Liver (tissue), 9 donors: ENCODE measurements around the gene OR51E1. TPM values are rescaled to one million over a fixed set of nuclear protein-coding genes. Genes with fewer than 3 reads are reported as not detected.

ENCODE experiments used
- DNase-seq: peaks from one replicate; pipeline ENCODE4 v3.0.0-alpha.2; 2017; ENCODE audit warnings: low spot score
- H3K27ac ChIP-seq, 2 donors: one replicate each; pipeline ENCODE4 v1.7.0; 2013; ENCODE audit warnings: inconsistent platforms in 2 of 2, low read length in 2 of 2, control low read depth in 1 of 2, low read depth in 1 of 2, mild to moderate bottlenecking in 1 of 2
- H3K27me3 ChIP-seq, 4 donors: one replicate each; pipeline versions ENCODE4 v1.6.1 to v1.7.0; 2013; ENCODE audit warnings: low read length in 3 of 4, inconsistent platforms in 1 of 4, mild to moderate bottlenecking in 1 of 4, moderate library complexity in 1 of 4; ENCODE audit not compliant: control insufficient read depth in 4 of 4, insufficient read depth in 4 of 4
- H3K36me3 ChIP-seq, 4 donors: one replicate each; pipeline versions ENCODE4 v1.6.1 to v1.7.0; 2013; ENCODE audit warnings: low read length in 3 of 4, mild to moderate bottlenecking in 3 of 4, low read depth in 1 of 4, moderate library complexity in 1 of 4; ENCODE audit not compliant: control insufficient read depth in 4 of 4, insufficient read depth in 3 of 4
- H3K4me1 ChIP-seq, 4 donors: one replicate each; pipeline versions ENCODE4 v1.6.1 to v1.7.0; 2013; ENCODE audit warnings: low read length in 3 of 4, mild to moderate bottlenecking in 3 of 4, moderate library complexity in 1 of 4; ENCODE audit not compliant: control insufficient read depth in 4 of 4, insufficient read depth in 4 of 4
- H3K4me3 ChIP-seq, 3 donors: one replicate each; pipeline versions ENCODE4 v1.6.1 to v1.7.0; 2013; ENCODE audit warnings: low read length in 3 of 3, control low read depth in 1 of 3, low read depth in 1 of 3, mild to moderate bottlenecking in 1 of 3
- H3K9ac ChIP-seq, 2 donors: one replicate each; pipeline ENCODE4 v1.7.0; 2013; ENCODE audit warnings: low read length in 2 of 2, mild to moderate bottlenecking in 2 of 2, moderate library complexity in 2 of 2, control low read depth in 1 of 2, low read depth in 1 of 2
- H3K9me3 ChIP-seq, 4 donors: one replicate each; pipeline versions ENCODE4 v1.6.1 to v1.7.0; 2013; ENCODE audit warnings: low read length in 3 of 4; ENCODE audit not compliant: control insufficient read depth in 4 of 4
- EGR1 ChIP-seq, 2 donors: IDR thresholded peaks; 2 replicates each; pipeline ENCODE4 v1.6.1; 2016 to 2018; ENCODE audit warnings: antibody characterized with exemption in 2 of 2, low read depth in 2 of 2
- FOXA1 ChIP-seq: IDR thresholded peaks from 2 replicates; pipeline ENCODE4 v1.6.1; 2016; ENCODE audit warnings: antibody characterized with exemption
- GABPA ChIP-seq, 2 donors: IDR thresholded peaks in 1 of 2; conservative IDR thresholded peaks in 1 of 2; 2 replicates each; pipeline ENCODE4 v1.6.1; 2016; ENCODE audit warnings: antibody characterized with exemption in 2 of 2, mild to moderate bottlenecking in 1 of 2, moderate library complexity in 1 of 2
- HNF4A ChIP-seq, 2 donors: conservative IDR thresholded peaks; 2 replicates each; pipeline ENCODE4 v1.6.1; 2016; ENCODE audit warnings: antibody characterized with exemption in 2 of 2, mild to moderate bottlenecking in 2 of 2
- HNF4G ChIP-seq: IDR thresholded peaks from 2 replicates; pipeline ENCODE4 v1.6.1; 2016; ENCODE audit warnings: antibody characterized with exemption
- JUND ChIP-seq, 2 donors: IDR thresholded peaks; 2 replicates each; pipeline ENCODE4 v1.6.1; 2016; ENCODE audit warnings: antibody characterized with exemption in 2 of 2
- NR2F2 ChIP-seq: IDR thresholded peaks from 2 replicates; pipeline ENCODE4 v1.6.1; 2016; ENCODE audit warnings: antibody characterized with exemption
- RAD21 ChIP-seq, 2 donors: IDR thresholded peaks; 2 replicates each; pipeline ENCODE4 v1.6.1; 2016; ENCODE audit warnings: antibody characterized with exemption in 2 of 2, mild to moderate bottlenecking in 2 of 2
- REST ChIP-seq: IDR thresholded peaks from 2 replicates; pipeline ENCODE4 v1.6.1; 2016; ENCODE audit warnings: antibody characterized with exemption, mild to moderate bottlenecking
- SP1 ChIP-seq: IDR thresholded peaks from 2 replicates; pipeline ENCODE4 v1.6.1; 2018; ENCODE audit warnings: antibody characterized with exemption, mild to moderate bottlenecking
- YY1 ChIP-seq: IDR thresholded peaks from 2 replicates; pipeline ENCODE4 v1.6.1; 2016; ENCODE audit warnings: antibody characterized with exemption, mild to moderate bottlenecking
- WGBS: extraction: QIAGEN DNeasy Blood & Tissue Kit; methylation state at CpG from one replicate; pipeline ENCODE4 v1.1.7; 2013; 5-methylcytosine and 5-hydroxymethylcytosine counted together
- polyA plus RNA-seq, 2 donors: library from polyadenylated mRNA; stranded (reverse) in 1 of 2; unstranded in 1 of 2; fragments of 200-250 nt in 1 of 2; fragments of >200 nt in 1 of 2; fragmentation: Nextera tagmentation in 1 of 2; extraction: Ambion mirVana in 1 of 2; gene quantifications; one replicate each; pipeline versions ENCODE4 v1.2.1 to v1.2.3, GENCODE V29; 2013 to 2015
- total RNA-seq, 2 donors: library from RNA; depleted of rRNA; stranded (reverse); fragments of >200 nt; gene quantifications; one replicate each; pipeline ENCODE4 v1.2.3, GENCODE V29; 2014
- TF ChIP-seq, protein P1 (sequence below): IDR thresholded peaks from 2 replicates; pipeline ENCODE4 v1.6.1; 2016; ENCODE audit warnings: antibody characterized with exemption
- TF ChIP-seq, protein P2 (sequence below): IDR thresholded peaks from 2 replicates; pipeline ENCODE4 v1.6.1; 2016; ENCODE audit warnings: antibody characterized with exemption
- TF ChIP-seq, protein P3 (sequence below): fragments of 150-350 bp; IDR thresholded peaks from 2 replicates; pipeline ENCODE4 v1.5.1; 2017; ENCODE audit warnings: improper control_type of control experiment, low read depth, low read length; ENCODE audit not compliant: missing input control
- TF ChIP-seq, protein P4 (sequence below): IDR thresholded peaks from 2 replicates; pipeline ENCODE4 v1.6.1; 2016; ENCODE audit warnings: antibody characterized with exemption
- donor health status: healthy.
- donor health status: healthy.
- donor health status: healthy.
- donor health status: healthy.
- donor health status: healthy.

Gene OR51E1
- total and polyA plus RNA-seq, 4 donors, result 0.05 to 0.08 TPM; not detected in 2

- no peaks in the 10 kb centered on the region for H3K9me3 ChIP-seq
- H3K27ac ChIP-seq, result no peak overlapping the region
- H3K36me3 ChIP-seq, result no peaks in the 10 kb centered on the region
- WGBS, result 57% methylated on average over 2 of the region's 2 CpGs
- TF ChIP-seq REST (no peak), JUND (IDR thresholded peaks at IDR 0.05) (no peak), NR2F2 (no peak), SP1 (no peak)
- TF ChIP-seq, protein P1, sequence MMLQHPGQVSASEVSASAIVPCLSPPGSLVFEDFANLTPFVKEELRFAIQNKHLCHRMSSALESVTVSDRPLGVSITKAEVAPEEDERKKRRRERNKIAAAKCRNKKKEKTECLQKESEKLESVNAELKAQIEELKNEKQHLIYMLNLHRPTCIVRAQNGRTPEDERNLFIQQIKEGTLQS, result no peak
- no peak overlapping the region for H3K4me3 ChIP-seq
- H3K4me1 ChIP-seq, result no peaks in the 10 kb centered on the region
- no peaks in the 10 kb centered on the region for H3K27me3 ChIP-seq
- no peak overlapping the region for H3K9ac ChIP-seq
- no peak for DNase-seq
Observed at GRCh38 chr11:4673781-4674180, 30.0 kb downstream of the OR51E1 start.

DNA sequence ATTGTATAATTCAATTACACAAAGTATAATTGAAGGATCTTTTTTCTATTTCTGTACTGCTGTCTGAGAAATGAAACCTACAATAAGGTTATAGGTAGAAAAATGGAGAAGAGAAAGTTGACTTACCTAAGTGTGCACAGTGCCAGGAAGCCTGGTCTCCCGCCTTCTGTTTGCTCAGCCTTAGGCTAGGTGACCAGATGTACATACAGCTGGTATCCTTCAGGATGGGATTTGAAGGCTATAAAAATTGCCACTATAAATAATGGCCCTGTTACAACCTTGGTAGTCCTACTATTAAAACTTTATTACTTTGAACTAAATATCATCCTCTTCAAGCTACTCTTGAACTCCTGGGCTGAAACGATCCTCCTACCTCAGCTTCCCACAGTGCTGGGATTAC is 34.2 kb downstream of the OR51E1 start:
- 81% methylated on average over 2 of the region's 2 CpGs for WGBS
- TF ChIP-seq FOXA1 (no peak), YY1 (no peak), JUND (IDR thresholded peaks at IDR 0.05) (no peak), NR2F2 (no peak), EGR1 (IDR thresholded peaks at IDR 0.05; ENCODE audit: low read depth in 2 of 2) (no peak)
- TF ChIP-seq, protein P2, sequence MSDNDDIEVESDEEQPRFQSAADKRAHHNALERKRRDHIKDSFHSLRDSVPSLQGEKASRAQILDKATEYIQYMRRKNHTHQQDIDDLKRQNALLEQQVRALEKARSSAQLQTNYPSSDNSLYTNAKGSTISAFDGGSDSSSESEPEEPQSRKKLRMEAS, result no peak
- no peaks in the 10 kb centered on the region for H3K9me3 ChIP-seq
- DNase-seq, result no peak
- no peak overlapping the region for H3K27ac ChIP-seq
- no peaks in the 10 kb centered on the region for H3K4me1 ChIP-seq
- H3K36me3 ChIP-seq, result no peaks in the 10 kb centered on the region
- no peak overlapping the region for H3K4me3 ChIP-seq
- H3K9ac ChIP-seq, result no peak overlapping the region
- H3K27me3 ChIP-seq, result no peaks in the 10 kb centered on the region

- Histone ChIP-seq H3K36me3 (no peaks in the 10 kb centered on the region), H3K9me3 (no peaks in the 10 kb centered on the region), H3K27me3 (no peaks in the 10 kb centered on the region), H3K27ac (no peak overlapping the region), H3K4me3 (no peak overlapping the region), H3K4me1 (no peaks in the 10 kb centered on the region), H3K9ac (no peak overlapping the region)
- 55% methylated on average over 3 of the region's 3 CpGs for WGBS
- no peak for DNase-seq
- TF ChIP-seq NR2F2 (no peak), SP1 (no peak), REST (no peak), YY1 (no peak), RAD21 (IDR thresholded peaks at IDR 0.05) (no peak), GABPA (IDR thresholded peaks at IDR 0.05 in 1 of 2, conservative IDR thresholded peaks at IDR 0.05 in 1 of 2) (no peak), HNF4G (no peak), EGR1 (IDR thresholded peaks at IDR 0.05; ENCODE audit: low read depth in 2 of 2) (no peak), HNF4A (conservative IDR thresholded peaks at IDR 0.05) (no peak), JUND (IDR thresholded peaks at IDR 0.05) (no peak)
- TF ChIP-seq, protein P1, result no peak
- TF ChIP-seq, protein P3, sequence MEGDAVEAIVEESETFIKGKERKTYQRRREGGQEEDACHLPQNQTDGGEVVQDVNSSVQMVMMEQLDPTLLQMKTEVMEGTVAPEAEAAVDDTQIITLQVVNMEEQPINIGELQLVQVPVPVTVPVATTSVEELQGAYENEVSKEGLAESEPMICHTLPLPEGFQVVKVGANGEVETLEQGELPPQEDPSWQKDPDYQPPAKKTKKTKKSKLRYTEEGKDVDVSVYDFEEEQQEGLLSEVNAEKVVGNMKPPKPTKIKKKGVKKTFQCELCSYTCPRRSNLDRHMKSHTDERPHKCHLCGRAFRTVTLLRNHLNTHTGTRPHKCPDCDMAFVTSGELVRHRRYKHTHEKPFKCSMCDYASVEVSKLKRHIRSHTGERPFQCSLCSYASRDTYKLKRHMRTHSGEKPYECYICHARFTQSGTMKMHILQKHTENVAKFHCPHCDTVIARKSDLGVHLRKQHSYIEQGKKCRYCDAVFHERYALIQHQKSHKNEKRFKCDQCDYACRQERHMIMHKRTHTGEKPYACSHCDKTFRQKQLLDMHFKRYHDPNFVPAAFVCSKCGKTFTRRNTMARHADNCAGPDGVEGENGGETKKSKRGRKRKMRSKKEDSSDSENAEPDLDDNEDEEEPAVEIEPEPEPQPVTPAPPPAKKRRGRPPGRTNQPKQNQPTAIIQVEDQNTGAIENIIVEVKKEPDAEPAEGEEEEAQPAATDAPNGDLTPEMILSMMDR, result no peak
- TF ChIP-seq, protein P4, sequence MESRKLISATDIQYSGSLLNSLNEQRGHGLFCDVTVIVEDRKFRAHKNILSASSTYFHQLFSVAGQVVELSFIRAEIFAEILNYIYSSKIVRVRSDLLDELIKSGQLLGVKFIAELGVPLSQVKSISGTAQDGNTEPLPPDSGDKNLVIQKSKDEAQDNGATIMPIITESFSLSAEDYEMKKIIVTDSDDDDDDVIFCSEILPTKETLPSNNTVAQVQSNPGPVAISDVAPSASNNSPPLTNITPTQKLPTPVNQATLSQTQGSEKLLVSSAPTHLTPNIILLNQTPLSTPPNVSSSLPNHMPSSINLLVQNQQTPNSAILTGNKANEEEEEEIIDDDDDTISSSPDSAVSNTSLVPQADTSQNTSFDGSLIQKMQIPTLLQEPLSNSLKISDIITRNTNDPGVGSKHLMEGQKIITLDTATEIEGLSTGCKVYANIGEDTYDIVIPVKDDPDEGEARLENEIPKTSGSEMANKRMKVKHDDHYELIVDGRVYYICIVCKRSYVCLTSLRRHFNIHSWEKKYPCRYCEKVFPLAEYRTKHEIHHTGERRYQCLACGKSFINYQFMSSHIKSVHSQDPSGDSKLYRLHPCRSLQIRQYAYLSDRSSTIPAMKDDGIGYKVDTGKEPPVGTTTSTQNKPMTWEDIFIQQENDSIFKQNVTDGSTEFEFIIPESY, result no peak
Observed at GRCh38 chr11:4680341-4680740, 36.6 kb downstream of the OR51E1 start.
